H54 (cell line): ENCODE data around the gene SRSF8.
"Not testable (repeated sequence)": the region's sequence is repeated elsewhere in the genome, so short reads cannot be mapped to it uniquely, and the experiment has no call there.

Source experiments
- DNase-seq: peaks from one replicate; pipeline ENCODE4 v3.0.0; 2011; ENCODE audit warnings: low spot score, mixed read lengths; ENCODE audit not compliant: insufficient read length
- FAIRE-seq: peaks from 3 replicates; lab custom pipeline; 2011; peaks lifted over from hg19 to GRCh38; lab: Jason Lieb, UNC
- POLR2A ChIP-seq: IDR thresholded peaks from 2 replicates; pipeline ENCODE4 v1.6.1; 2011; ENCODE audit warnings: low read depth, mild to moderate bottlenecking, low read length

The SRSF8 gene

GRCh38 chr11:95095858-95096587 lies 29.3 kb downstream of the SRSF8 start:
- DNase-seq (no peak), FAIRE-seq (no peak)
- TF ChIP-seq POLR2A: no peak

GRCh38 chr11:95097209-95097608 lies 30.5 kb downstream of the SRSF8 start:
- no peak for DNase-seq
- no peak for FAIRE-seq
- TF ChIP-seq POLR2A: no peak

- no peak for FAIRE-seq
- TF ChIP-seq POLR2A: no peak
- no peak for DNase-seq
Measured at GRCh38 chr11:95098826-95099225, 32.1 kb downstream of the SRSF8 start.

GRCh38 chr11:95100191-95100648 lies 33.5 kb downstream of the SRSF8 start:
- FAIRE-seq (no peak), DNase-seq (no peak)
- no peak for TF ChIP-seq POLR2A

GRCh38 chr11:95100856-95101507 lies 34.3 kb downstream of the SRSF8 start:
- no peak for FAIRE-seq
- no peak for DNase-seq
- no peak for TF ChIP-seq POLR2A

- no peak for FAIRE-seq
- DNase-seq: no peak
- TF ChIP-seq POLR2A: no peak
Measured at GRCh38 chr11:95101935-95102334, 35.2 kb downstream of the SRSF8 start.

- no peak for TF ChIP-seq POLR2A
- DNase-seq (no peak), FAIRE-seq (no peak)
Measured at GRCh38 chr11:95102733-95103132, 36.0 kb downstream of the SRSF8 start.

- DNase-seq (no peak), FAIRE-seq (no peak)
- no peak for TF ChIP-seq POLR2A
Measured at GRCh38 chr11:95103701-95104100, 37.0 kb downstream of the SRSF8 start.

- no peak for FAIRE-seq
Measured at GRCh38 chr11:95104121-95104830, 37.6 kb downstream of the SRSF8 start.

GRCh38 chr11:95104856-95105255 lies 38.1 kb downstream of the SRSF8 start:
- DNase-seq (no peak), FAIRE-seq (no peak)
- TF ChIP-seq POLR2A: no peak

More at GRCh38 chr11:95104121-95104830, 37.6 kb downstream of the SRSF8 start:
- TF ChIP-seq POLR2A: no peak
- DNase-seq: no peak

GRCh38 chr11:95108159-95108611 lies 41.5 kb downstream of the SRSF8 start:
- DNase-seq (peak; percentile 19), FAIRE-seq (no peak)
- no peak for TF ChIP-seq POLR2A

- FAIRE-seq (no peak), DNase-seq (no peak)
- no peak for TF ChIP-seq POLR2A
Measured at GRCh38 chr11:95108671-95109551, 42.2 kb downstream of the SRSF8 start.

- not testable (repeated sequence) for FAIRE-seq, DNase-seq
Measured at GRCh38 chr11:95111471-95111870, 44.8 kb downstream of the SRSF8 start.

- TF ChIP-seq POLR2A: no peak
- FAIRE-seq (no peak), DNase-seq (no peak)
Measured at GRCh38 chr11:95111923-95112540, 45.3 kb downstream of the SRSF8 start.
